HepG2 (cell line): Measurements from ENCODE around the gene CAMK1D.

Experiments
- ATF7-NPFF ChIP-seq: sonication (generic); formaldehyde crosslinking; IDR thresholded peaks from 2 replicates; pipeline ENCODE4 v1.8.1; 2023; ENCODE audit warnings: mild to moderate bottlenecking, low read depth, missing genetic modification reagents, moderate library complexity
- CEBPB ChIP-seq: IDR thresholded peaks from 2 replicates; pipeline ENCODE4 v1.6.1; 2011; ENCODE audit warnings: low read depth, low read length, improper control_type of control experiment, borderline replicate concordance
- EZH2 ChIP-seq: conservative IDR thresholded peaks from 2 replicates; pipeline ENCODE4 v1.6.1; 2012; ENCODE audit warnings: mild to moderate bottlenecking, low read depth, low read length, moderate library complexity
- HMGXB4 ChIP-seq, 2 experiments: sonication (generic) in 1 of 2; formaldehyde crosslinking in 1 of 2; IDR thresholded peaks; 2 replicates each; pipeline versions ENCODE4 v1.4.0 to v1.6.1; 2018 to 2020; ENCODE audit warnings: missing genetic modification reagents in 2 of 2, borderline replicate concordance in 1 of 2, low read depth in 1 of 2, mild to moderate bottlenecking in 1 of 2, missing biosample characterization in 1 of 2
- POLR2AphosphoS5 ChIP-seq: IDR thresholded peaks from 2 replicates; pipeline ENCODE4 v1.6.1; 2012; ENCODE audit warnings: low read depth, low read length
- RFX3 ChIP-seq: IDR thresholded peaks from 2 replicates; pipeline ENCODE4 v1.6.1; 2016; ENCODE audit warnings: missing biosample characterization, missing genetic modification reagents
- RFX5 ChIP-seq: IDR thresholded peaks from 2 replicates; pipeline ENCODE4 v1.6.1; 2011; ENCODE audit warnings: low read depth, low read length, improper control_type of control experiment
- SMARCC2 ChIP-seq: fragments of 450-650 bp; IDR thresholded peaks from 2 replicates; pipeline ENCODE4 v1.6.1; 2017; ENCODE audit warnings: antibody characterized with exemption, mild to moderate bottlenecking
- SP1 ChIP-seq, 2 experiments: fragments of 450-650 bp in 1 of 2; sonication (generic) in 1 of 2; formaldehyde crosslinking in 1 of 2; IDR thresholded peaks; 2 replicates each; pipeline versions ENCODE4 v1.4.0 to v1.6.1; 2016 to 2020; ENCODE audit warnings: missing genetic modification reagents in 1 of 2
- ZBTB26 ChIP-seq: IDR thresholded peaks from 2 replicates; pipeline ENCODE4 v1.6.1; 2016; ENCODE audit warnings: missing compliant biosample characterization, missing genetic modification reagents, borderline replicate concordance
- ZNF674 ChIP-seq: sonication (generic); formaldehyde crosslinking; IDR thresholded peaks from 2 replicates; pipeline ENCODE4 v1.5.0; 2020; ENCODE audit warnings: low read depth, mild to moderate bottlenecking, missing genetic modification reagents
- TF ChIP-seq, protein P1 (sequence below): IDR thresholded peaks from 2 replicates; pipeline ENCODE4 v1.6.1; 2016; ENCODE audit warnings: missing genetic modification reagents, missing compliant biosample characterization
- TF ChIP-seq, protein P2 (sequence below): sonication (generic); formaldehyde crosslinking; IDR thresholded peaks from 2 replicates; pipeline ENCODE4 v1.8.0; 2022; ENCODE audit warnings: mild to moderate bottlenecking, missing genetic modification reagents, moderate library complexity

GRCh38 chr10:12381536-12382156 is 32.3 kb downstream of the CAMK1D start:
- no peak for TF ChIP-seq EZH2
- no peak for TF ChIP-seq ATF7-NPFF
- TF ChIP-seq RFX3: no peak
- TF ChIP-seq, protein P1, sequence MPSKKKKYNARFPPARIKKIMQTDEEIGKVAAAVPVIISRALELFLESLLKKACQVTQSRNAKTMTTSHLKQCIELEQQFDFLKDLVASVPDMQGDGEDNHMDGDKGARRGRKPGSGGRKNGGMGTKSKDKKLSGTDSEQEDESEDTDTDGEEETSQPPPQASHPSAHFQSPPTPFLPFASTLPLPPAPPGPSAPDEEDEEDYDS: no peak
- no peak for TF ChIP-seq HMGXB4 (CRISPR knock-in tag; IDR thresholded peaks at IDR 0.05; ENCODE audit: borderline replicate concordance in 1 of 2, low read depth in 1 of 2)
- TF ChIP-seq SMARCC2: no peak
- no peak for TF ChIP-seq RFX5
- TF ChIP-seq, protein P2, sequence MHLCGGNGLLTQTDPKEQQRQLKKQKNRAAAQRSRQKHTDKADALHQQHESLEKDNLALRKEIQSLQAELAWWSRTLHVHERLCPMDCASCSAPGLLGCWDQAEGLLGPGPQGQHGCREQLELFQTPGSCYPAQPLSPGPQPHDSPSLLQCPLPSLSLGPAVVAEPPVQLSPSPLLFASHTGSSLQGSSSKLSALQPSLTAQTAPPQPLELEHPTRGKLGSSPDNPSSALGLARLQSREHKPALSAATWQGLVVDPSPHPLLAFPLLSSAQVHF (CRISPR knock-in tag): no peak
- no peak for TF ChIP-seq CEBPB
- no peak for TF ChIP-seq POLR2AphosphoS5
- no peak for TF ChIP-seq ZBTB26 (CRISPR knock-in tag)
- no peak for TF ChIP-seq ZNF674 (CRISPR knock-in tag)
- TF ChIP-seq SP1 (IDR thresholded peaks at IDR 0.05): no peak
- TF ChIP-seq SP1 (CRISPR knock-in tag; IDR thresholded peaks at IDR 0.05): no peak
